ENCODE results near the gene ARL8A. TPM values are rescaled to one million over a fixed set of nuclear protein-coding genes. Genes with fewer than 3 reads are reported as not detected.

ARL8A gene
- total RNA-seq, 1 donor from 2014 or later, result 38.5 TPM

GRCh38 chr1:202153284-202153683 is 8.7 kb upstream of the ARL8A start:
- Histone ChIP-seq H3K36me3 (no peaks in the 10 kb centered on the region), H3K4me1 (peaks cover 0 to 4% of the 10 kb centered on the region in 2 donors), H3K27me3 (no peaks in the 10 kb centered on the region), H3K9me3 (no peaks in the 10 kb centered on the region), H3K27ac (no peak overlapping the region), H3K4me3 (no peak overlapping the region)
- TF ChIP-seq, protein P1, sequence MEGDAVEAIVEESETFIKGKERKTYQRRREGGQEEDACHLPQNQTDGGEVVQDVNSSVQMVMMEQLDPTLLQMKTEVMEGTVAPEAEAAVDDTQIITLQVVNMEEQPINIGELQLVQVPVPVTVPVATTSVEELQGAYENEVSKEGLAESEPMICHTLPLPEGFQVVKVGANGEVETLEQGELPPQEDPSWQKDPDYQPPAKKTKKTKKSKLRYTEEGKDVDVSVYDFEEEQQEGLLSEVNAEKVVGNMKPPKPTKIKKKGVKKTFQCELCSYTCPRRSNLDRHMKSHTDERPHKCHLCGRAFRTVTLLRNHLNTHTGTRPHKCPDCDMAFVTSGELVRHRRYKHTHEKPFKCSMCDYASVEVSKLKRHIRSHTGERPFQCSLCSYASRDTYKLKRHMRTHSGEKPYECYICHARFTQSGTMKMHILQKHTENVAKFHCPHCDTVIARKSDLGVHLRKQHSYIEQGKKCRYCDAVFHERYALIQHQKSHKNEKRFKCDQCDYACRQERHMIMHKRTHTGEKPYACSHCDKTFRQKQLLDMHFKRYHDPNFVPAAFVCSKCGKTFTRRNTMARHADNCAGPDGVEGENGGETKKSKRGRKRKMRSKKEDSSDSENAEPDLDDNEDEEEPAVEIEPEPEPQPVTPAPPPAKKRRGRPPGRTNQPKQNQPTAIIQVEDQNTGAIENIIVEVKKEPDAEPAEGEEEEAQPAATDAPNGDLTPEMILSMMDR (IDR thresholded peaks at IDR 0.05), result no peak
- intact Hi-C loops (cut with DNase I), result no loop called here
- no peak for DNase-seq (ENCODE audit: low spot score in 2 of 2)

DNA sequence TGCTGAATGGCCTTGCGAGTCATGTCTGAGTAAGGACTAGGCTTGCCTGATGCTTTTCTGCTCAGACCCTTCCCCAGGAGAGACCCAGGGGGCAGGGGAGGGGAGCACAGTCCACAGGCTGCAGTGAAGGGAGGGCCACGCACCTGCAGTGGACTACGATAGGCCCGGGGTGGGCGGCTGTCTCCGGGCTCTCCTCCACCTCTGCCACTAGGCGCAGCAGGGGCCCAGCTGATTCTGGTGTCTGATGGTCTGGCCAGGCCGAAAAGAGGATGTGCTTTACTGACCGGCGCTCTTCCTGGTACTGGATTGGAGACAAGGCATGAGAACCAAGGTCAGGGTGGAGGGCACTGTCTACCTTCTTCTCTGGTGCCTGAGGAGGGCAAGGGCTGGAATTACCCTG is 7.9 kb upstream of the ARL8A start:
- no peaks in the 10 kb centered on the region for H3K9me3 ChIP-seq
- intact Hi-C loops (cut with DNase I), result no loop called here
- no peaks in the 10 kb centered on the region for H3K36me3 ChIP-seq
- TF ChIP-seq, protein P1 (IDR thresholded peaks at IDR 0.05), result no peak
- no peak overlapping the region for H3K4me3 ChIP-seq
- H3K27ac ChIP-seq, result no peak overlapping the region
- H3K4me1 ChIP-seq, result peaks cover 0 to 4% of the 10 kb centered on the region in 2 donors
- no peaks in the 10 kb centered on the region for H3K27me3 ChIP-seq
- DNase-seq (ENCODE audit: low spot score in 2 of 2), result no peak

DNA sequence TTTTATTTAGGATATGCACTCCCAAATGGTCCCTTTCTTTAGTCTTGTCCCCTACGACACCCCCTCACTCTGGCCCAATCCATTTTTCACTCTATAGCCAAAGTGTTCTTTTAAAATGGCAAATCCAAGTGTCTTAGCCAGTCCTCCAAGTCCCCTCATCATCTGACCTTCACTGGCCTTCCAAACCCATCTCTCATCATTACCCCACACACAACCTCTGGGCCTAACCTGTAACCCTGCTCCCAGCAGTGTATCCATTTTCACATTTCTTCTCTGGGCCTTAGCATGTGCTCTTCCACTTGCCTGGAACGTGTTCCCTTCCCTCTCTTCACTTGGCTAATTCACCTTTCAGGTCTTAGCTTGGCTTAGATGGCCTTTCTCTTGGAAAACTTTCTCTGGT is 6.5 kb upstream of the ARL8A start:
- no peak overlapping the region for H3K4me3 ChIP-seq
- H3K27me3 ChIP-seq, result no peaks in the 10 kb centered on the region
- no peaks in the 10 kb centered on the region for H3K36me3 ChIP-seq
- intact Hi-C loops (cut with DNase I), result no loop called here
- no peak for DNase-seq (ENCODE audit: low spot score in 2 of 2)
- TF ChIP-seq, protein P1 (IDR thresholded peaks at IDR 0.05), result no peak
- no peaks in the 10 kb centered on the region for H3K9me3 ChIP-seq
- peaks cover 0 to 4% of the 10 kb centered on the region in 2 donors for H3K4me1 ChIP-seq
- no peak overlapping the region for H3K27ac ChIP-seq

GRCh38 chr1:202150602-202151001 is 6.1 kb upstream of the ARL8A start:
- intact Hi-C loops (cut with DNase I), result no loop called here
- no peaks in the 10 kb centered on the region for H3K9me3 ChIP-seq
- no peak for DNase-seq (ENCODE audit: low spot score in 2 of 2)
- no peak overlapping the region for H3K4me3 ChIP-seq
- TF ChIP-seq, protein P1 (IDR thresholded peaks at IDR 0.05), result no peak
- H3K36me3 ChIP-seq, result no peaks in the 10 kb centered on the region
- peaks cover 0 to 4% of the 10 kb centered on the region in 2 donors for H3K4me1 ChIP-seq
- H3K27ac ChIP-seq, result no peak overlapping the region
- no peaks in the 10 kb centered on the region for H3K27me3 ChIP-seq

DNA sequence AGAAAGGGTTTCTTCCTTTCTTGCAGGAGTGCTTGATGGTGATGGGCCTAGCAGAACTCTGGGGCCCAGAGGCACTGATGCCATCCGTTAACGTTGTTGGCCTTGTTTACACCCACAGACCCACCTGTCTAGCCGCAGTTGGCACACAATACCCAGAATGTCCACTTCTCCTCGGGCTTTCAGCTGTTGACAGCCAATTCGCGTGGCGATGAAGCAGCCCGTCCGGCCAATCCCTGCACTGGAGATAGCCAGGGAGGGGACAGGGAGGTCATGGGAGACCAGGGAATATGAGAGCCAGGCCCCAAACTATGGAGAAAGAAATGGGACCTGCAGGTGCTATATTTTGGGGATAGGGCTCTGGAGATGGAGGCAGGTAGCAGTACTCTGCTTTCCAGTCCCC is 5.7 kb upstream of the ARL8A start:
- intact Hi-C loops (cut with DNase I), result no loop called here
- TF ChIP-seq, protein P1 (IDR thresholded peaks at IDR 0.05), result no peak
- H3K36me3 ChIP-seq, result no peaks in the 10 kb centered on the region
- no peak overlapping the region for H3K27ac ChIP-seq
- peaks cover 3% of the 10 kb centered on the region in 2 donors for H3K4me1 ChIP-seq
- DNase-seq (ENCODE audit: low spot score in 2 of 2), result no peak
- no peaks in the 10 kb centered on the region for H3K9me3 ChIP-seq
- H3K4me3 ChIP-seq, result no peak overlapping the region
- H3K27me3 ChIP-seq, result no peaks in the 10 kb centered on the region

- DNase-seq (ENCODE audit: low spot score in 2 of 2), result no peak
- Histone ChIP-seq H3K9me3 (no peaks in the 10 kb centered on the region), H3K4me3 (no peak overlapping the region), H3K36me3 (no peaks in the 10 kb centered on the region), H3K27me3 (no peaks in the 10 kb centered on the region), H3K27ac (no peak overlapping the region), H3K4me1 (peaks cover 0 to 3% of the 10 kb centered on the region in 2 donors)
- TF ChIP-seq, protein P1 (IDR thresholded peaks at IDR 0.05), result no peak
- intact Hi-C loops (cut with DNase I), result no loop called here
These were observed 5.0 kb upstream of the ARL8A start for GRCh38 chr1:202149566-202149965.
